ENCODE results near the gene DAB1. TPM values are rescaled to one million over a fixed set of nuclear protein-coding genes. Genes with fewer than 3 reads are reported as not detected.

The DAB1 gene
- total RNA-seq, 3 donors from 2014 or later (not counting 1 experiment from before 2014, with no cell fraction given), result 0.41 TPM; not detected in 2

DNA sequence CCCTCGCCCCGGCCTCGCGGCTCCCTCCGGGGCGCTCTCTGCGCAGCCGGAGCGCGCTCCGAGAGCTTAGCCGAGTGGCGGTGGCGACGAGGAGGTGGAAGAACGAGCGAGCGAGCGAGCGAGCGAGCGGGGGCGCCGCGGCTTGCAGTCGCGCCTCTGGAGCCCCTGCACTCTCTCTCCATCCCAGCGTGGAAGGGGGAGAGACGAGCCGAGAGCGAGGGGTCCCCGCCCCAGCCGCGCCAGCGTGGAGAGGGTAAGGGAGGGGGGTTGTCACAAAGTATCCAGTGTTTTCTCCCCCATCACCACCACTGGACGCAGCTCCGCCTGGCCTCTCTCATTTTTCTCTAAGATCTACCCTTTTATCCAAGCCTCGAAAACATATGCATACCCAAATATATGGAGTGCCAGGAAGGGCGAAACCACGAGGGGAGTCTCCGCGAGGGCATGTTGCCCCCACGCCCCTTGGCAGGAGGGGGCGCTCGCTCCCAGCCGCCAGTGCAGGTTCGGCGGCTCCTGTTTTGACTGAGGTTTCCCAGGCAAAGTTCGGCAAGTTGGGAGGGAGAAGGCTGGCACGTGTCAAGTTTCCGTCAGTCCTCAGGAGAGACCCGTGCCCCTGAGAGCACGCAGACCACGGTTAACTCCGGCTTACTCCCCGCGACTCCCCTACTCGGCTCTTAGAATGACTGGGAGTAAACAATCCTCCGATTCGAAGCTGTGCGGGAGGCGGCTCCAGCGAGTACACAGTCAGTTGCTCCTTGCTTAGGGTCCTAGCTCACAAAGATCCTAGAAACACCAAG lies 569 bp upstream of the DAB1 start:
- Histone ChIP-seq H3K4me1 (ENCODE audit: control insufficient read depth, insufficient read depth, low read length) (peaks cover 6% of the 10 kb centered on the region), H3K36me3 (ENCODE audit: control insufficient read depth, insufficient read depth, low read length) (no peaks in the 10 kb centered on the region), H3K27me3 (ENCODE audit: control insufficient read depth, insufficient read depth, low read length) (peaks cover 14% of the 10 kb centered on the region), H3K27ac (ENCODE audit: low read length) (no peak overlapping the region), H3K9me3 (ENCODE audit: control insufficient read depth, insufficient read depth, low read length) (no peaks in the 10 kb centered on the region), H3K4me3 (ENCODE audit: low read length) (no peak overlapping the region)
- TF ChIP-seq, protein P1, sequence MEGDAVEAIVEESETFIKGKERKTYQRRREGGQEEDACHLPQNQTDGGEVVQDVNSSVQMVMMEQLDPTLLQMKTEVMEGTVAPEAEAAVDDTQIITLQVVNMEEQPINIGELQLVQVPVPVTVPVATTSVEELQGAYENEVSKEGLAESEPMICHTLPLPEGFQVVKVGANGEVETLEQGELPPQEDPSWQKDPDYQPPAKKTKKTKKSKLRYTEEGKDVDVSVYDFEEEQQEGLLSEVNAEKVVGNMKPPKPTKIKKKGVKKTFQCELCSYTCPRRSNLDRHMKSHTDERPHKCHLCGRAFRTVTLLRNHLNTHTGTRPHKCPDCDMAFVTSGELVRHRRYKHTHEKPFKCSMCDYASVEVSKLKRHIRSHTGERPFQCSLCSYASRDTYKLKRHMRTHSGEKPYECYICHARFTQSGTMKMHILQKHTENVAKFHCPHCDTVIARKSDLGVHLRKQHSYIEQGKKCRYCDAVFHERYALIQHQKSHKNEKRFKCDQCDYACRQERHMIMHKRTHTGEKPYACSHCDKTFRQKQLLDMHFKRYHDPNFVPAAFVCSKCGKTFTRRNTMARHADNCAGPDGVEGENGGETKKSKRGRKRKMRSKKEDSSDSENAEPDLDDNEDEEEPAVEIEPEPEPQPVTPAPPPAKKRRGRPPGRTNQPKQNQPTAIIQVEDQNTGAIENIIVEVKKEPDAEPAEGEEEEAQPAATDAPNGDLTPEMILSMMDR (IDR thresholded peaks at IDR 0.05), result no peak
- H3K9me3 Mint-ChIP-seq, result no peaks in the 10 kb centered on the region
- no peak for ATAC-seq
- H3K27ac Mint-ChIP-seq, result no peak overlapping the region
- H3K4me3 Mint-ChIP-seq, result peak overlapping the region; percentile 25
- no peak for DNase-seq
- H3K4me1 Mint-ChIP-seq, result no peaks in the 10 kb centered on the region
- WGBS (ENCODE audit: insufficient coverage), result 3% methylated on average over 54 of the region's 63 CpGs
- peaks cover 6% of the 10 kb centered on the region for H3K36me3 Mint-ChIP-seq
- H3K27me3 Mint-ChIP-seq (ENCODE audit: low read depth in 2 of 2), result peaks cover 40 to 74% of the 10 kb centered on the region in 2 donors
- intact Hi-C loops (cut with micrococcal nuclease), result no loop called here

DNA sequence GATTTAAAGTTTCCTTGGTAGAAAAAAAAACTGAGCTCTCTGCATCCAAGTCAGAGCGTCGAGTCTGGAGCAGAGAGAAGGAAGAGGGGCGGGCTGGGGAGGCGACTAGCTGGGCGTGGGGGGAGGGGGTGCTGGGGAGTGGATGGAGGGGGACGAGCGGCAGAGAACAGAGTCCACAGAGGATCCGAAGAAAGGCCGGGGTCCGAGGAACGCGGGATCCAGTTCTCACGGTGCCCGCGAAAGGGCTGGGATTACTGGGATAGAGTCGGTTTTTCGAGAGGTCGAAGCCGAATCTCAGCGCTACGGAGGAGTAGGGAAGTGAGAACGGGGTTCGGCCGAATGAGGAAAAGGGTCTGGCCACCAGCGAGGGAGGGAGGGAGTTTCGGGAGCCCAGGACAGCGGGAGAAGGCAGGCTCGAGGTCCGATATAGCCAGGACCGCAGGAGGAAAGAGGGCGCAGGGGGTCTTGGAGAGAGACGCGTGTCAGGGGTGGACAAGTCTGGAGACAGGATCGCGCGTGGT lies 665 bp downstream of the DAB1 start:
- Histone ChIP-seq H3K27ac (ENCODE audit: low read length) (no peak overlapping the region), H3K9me3 (ENCODE audit: control insufficient read depth, insufficient read depth, low read length) (no peaks in the 10 kb centered on the region), H3K27me3 (ENCODE audit: control insufficient read depth, insufficient read depth, low read length) (peaks cover 14% of the 10 kb centered on the region), H3K36me3 (ENCODE audit: control insufficient read depth, insufficient read depth, low read length) (no peaks in the 10 kb centered on the region), H3K4me3 (ENCODE audit: low read length) (no peak overlapping the region), H3K4me1 (ENCODE audit: control insufficient read depth, insufficient read depth, low read length) (peaks cover 6% of the 10 kb centered on the region)
- intact Hi-C loops (cut with micrococcal nuclease), result no loop called here
- Mint-ChIP-seq H3K4me1 (no peaks in the 10 kb centered on the region), H3K27me3 (ENCODE audit: low read depth in 2 of 2) (peaks cover 41 to 65% of the 10 kb centered on the region in 2 donors), H3K36me3 (peaks cover 6% of the 10 kb centered on the region), H3K9me3 (no peaks in the 10 kb centered on the region), H3K27ac (no peak overlapping the region), H3K4me3 (no peak overlapping the region)
- TF ChIP-seq, protein P1 (IDR thresholded peaks at IDR 0.05), result no peak
- WGBS (ENCODE audit: insufficient coverage), result 4% methylated on average over 36 of the region's 36 CpGs
- no peak for ATAC-seq
- no peak for DNase-seq

DNA sequence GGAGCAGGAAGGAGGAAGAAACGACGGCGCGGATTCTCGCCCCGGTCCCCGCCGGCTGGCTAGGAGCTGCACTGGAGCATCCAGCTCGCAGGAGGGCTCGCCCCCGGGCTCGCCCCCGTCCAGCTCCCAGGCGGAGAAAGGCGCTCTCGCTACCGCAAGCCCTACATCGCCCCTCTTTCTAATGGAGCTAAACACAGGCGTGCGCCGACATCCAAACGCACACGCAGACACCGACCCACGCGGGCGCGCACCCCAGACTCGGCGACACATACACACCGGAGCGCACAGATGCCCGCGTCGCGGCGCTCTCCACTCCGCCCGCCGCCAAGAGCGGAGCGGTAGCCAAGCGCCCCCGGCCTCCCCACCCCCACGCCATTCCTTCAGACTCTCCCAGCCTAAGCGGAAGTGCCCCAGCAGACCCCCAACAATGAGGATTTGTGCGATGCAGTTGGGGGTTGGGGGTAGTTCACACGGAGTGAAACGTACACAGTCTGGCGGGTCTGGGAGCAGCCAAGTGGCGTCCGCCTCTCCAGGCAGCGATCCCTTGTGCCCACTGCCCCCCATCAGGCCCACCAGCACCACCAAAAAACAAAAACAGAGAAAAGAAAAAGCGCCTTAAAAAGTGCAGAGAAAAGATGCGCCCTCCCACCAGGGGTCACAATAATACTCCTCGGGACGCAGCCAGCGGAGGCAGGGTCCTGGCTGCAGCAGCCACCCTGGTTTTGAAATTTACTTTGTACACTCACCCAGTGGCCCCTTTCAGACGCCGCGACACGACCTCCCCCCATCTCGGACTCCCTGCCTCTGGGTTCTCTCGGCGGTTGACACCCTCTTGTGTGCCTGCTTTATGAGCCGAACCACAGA lies 1.4 kb downstream of the DAB1 start:
- Histone ChIP-seq H3K27ac (ENCODE audit: low read length) (no peak overlapping the region), H3K4me1 (ENCODE audit: control insufficient read depth, insufficient read depth, low read length) (peaks cover 6% of the 10 kb centered on the region), H3K4me3 (ENCODE audit: low read length) (no peak overlapping the region), H3K27me3 (ENCODE audit: control insufficient read depth, insufficient read depth, low read length) (peaks cover 14% of the 10 kb centered on the region), H3K9me3 (ENCODE audit: control insufficient read depth, insufficient read depth, low read length) (no peaks in the 10 kb centered on the region), H3K36me3 (ENCODE audit: control insufficient read depth, insufficient read depth, low read length) (no peaks in the 10 kb centered on the region)
- ATAC-seq (no peak), DNase-seq (no peak)
- Mint-ChIP-seq H3K4me3 (peak overlapping the region; percentile 61), H3K27me3 (ENCODE audit: low read depth in 2 of 2) (peaks cover 44 to 66% of the 10 kb centered on the region in 2 donors), H3K4me1 (no peaks in the 10 kb centered on the region), H3K9me3 (no peaks in the 10 kb centered on the region), H3K36me3 (peaks cover 6% of the 10 kb centered on the region), H3K27ac (no peak overlapping the region)
- WGBS (ENCODE audit: insufficient coverage), result 3% methylated on average over 64 of the region's 66 CpGs
- TF ChIP-seq, protein P1 (IDR thresholded peaks at IDR 0.05), result no peak
- intact Hi-C loops (cut with micrococcal nuclease), result no loop called here

All from natural killer cell (primary cell).